ENCODE results near the gene SPDL1. TPM values are rescaled to one million over a fixed set of nuclear protein-coding genes. Genes with fewer than 3 reads are reported as not detected.

The SPDL1 gene
- total and polyA plus RNA-seq, 2 of the 4 experiments (the other 2 are of a cell fraction): 18.8 to 29.4 TPM

GRCh38 chr5:169626779-169627178, 43.2 kb downstream of the SPDL1 start:
- no peak overlapping the region for H3K23ac ChIP-seq (ENCODE audit: low read depth, low read length)
- no peaks in the 10 kb centered on the region; a peak in 1 of 4 replicates for H3K79me1 ChIP-seq (ENCODE audit: low read depth in 1 of 2, low read length in 2 of 2)
- H3K14ac ChIP-seq (replicated peaks; ENCODE audit: low read depth, low read length): 0 out of 2 replicates have a peak overlapping the region, but pooled peaks have one; percentile 70
- TF ChIP-seq MAZ (IDR thresholded peaks at IDR 0.05; ENCODE audit: borderline replicate concordance, low read depth, low read length) (no peak), NFE2L2 (IDR thresholded peaks at IDR 0.05; ENCODE audit: low read depth, low read length) (peak; percentile 52; the same call in 1 of the 2 replicates), MAFK (IDR thresholded peaks at IDR 0.05; ENCODE audit: low read depth, low read length) (peak; percentile 93), BHLHE40 (IDR thresholded peaks at IDR 0.05; ENCODE audit: low read depth, low read length) (peak; percentile 61; the same call in 1 of the 2 replicates), FOS (IDR thresholded peaks at IDR 0.05; ENCODE audit: low read depth, low read length) (peak; percentile 82)
- no peak overlapping the region for H3K56ac ChIP-seq (ENCODE audit: extremely low read depth, insufficient read depth, low read length)
- peaks cover 8% of the 10 kb centered on the region; the same call in 1 of the 2 replicates for H3K9me1 ChIP-seq (ENCODE audit: insufficient read depth, low read length)
- no TSS peak for BruUV-seq (replicated peaks)
- no peaks in the 10 kb centered on the region for H3K27me3 ChIP-seq (ENCODE audit: control insufficient read depth, insufficient read depth, low read length)
- H2AK9ac ChIP-seq (replicated peaks; ENCODE audit: low read depth, low read length, poor library complexity): no peak overlapping the region
- peak; percentile 95 for DNase-seq
- H3K9me3 ChIP-seq (ENCODE audit: control insufficient read depth, insufficient read depth, low read length): no peaks in the 10 kb centered on the region
- H3K4me3 ChIP-seq (ENCODE audit: insufficient read depth, low read depth, low read length): no peak overlapping the region
- ATAC-seq (ENCODE audit: low read depth): peak; percentile 81
- H3K18ac ChIP-seq (ENCODE audit: low read depth, low read length): peak overlapping the region; percentile 39; the same call in 1 of the 2 replicates
- H2BK120ac ChIP-seq (ENCODE audit: low read depth, low read length): peak overlapping the region; percentile 17; the same call in 1 of the 2 replicates
- peak overlapping the region; percentile 27; the same call in 1 of the 2 replicates for H2BK20ac ChIP-seq (ENCODE audit: low read depth, low read length)
- H2AK5ac ChIP-seq (ENCODE audit: low read depth, low read length): no peak overlapping the region
- WGBS, 2 experiments (ENCODE audit: extremely low coverage in 2 of 2, insufficient read length in 1 of 2): no CpG with 5 or more reads among the region's 1 CpG
- H4K20me1 ChIP-seq (ENCODE audit: insufficient read depth, low read length): no peaks in the 10 kb centered on the region
- peak overlapping the region; percentile 67 for H2BK5ac ChIP-seq (ENCODE audit: low read depth, low read length, poor library complexity, severe bottlenecking)
- ChIA-PET POLR2A (ENCODE audit: unreplicated experiment) (no interaction called here), CTCF (no interaction called here)
- no peak overlapping the region for H3K4ac ChIP-seq (ENCODE audit: low read depth, low read length)
- H2BK15ac ChIP-seq (ENCODE audit: low read depth, low read length): no peak overlapping the region
- no peak overlapping the region for H3K27ac ChIP-seq (ENCODE audit: insufficient read depth, low read length)
- H3K4me2 ChIP-seq (ENCODE audit: low read depth, low read length): no peak overlapping the region; the same call in 1 of the 2 replicates
- H2AFZ ChIP-seq (replicated peaks; ENCODE audit: low read length, poor library complexity): no peak overlapping the region
- no peak overlapping the region for H3K9ac ChIP-seq (ENCODE audit: low read depth, low read length)
- peaks cover 11% of the 10 kb centered on the region for H3K4me1 ChIP-seq (ENCODE audit: control insufficient read depth, insufficient read depth, low read length)
- H3K36me3 ChIP-seq (ENCODE audit: control insufficient read depth, insufficient read depth, low read length): no peaks in the 10 kb centered on the region
- no peak overlapping the region for H4K8ac ChIP-seq (ENCODE audit: low read depth in 2 of 2, low read length in 2 of 2)
- intact Hi-C loops (cut with micrococcal nuclease): no loop called here
- dilution Hi-C loops (cut with HindIII; ENCODE audit: low sequenced_read_pairs, unreplicated experiment): no loop called here
- H4K91ac ChIP-seq (ENCODE audit: insufficient read depth, low read depth, low read length): no peak overlapping the region
- H4K5ac ChIP-seq (ENCODE audit: low read depth, low read length): no peak overlapping the region
- in situ Hi-C loops (cut with MboI; ENCODE audit: low sequenced_read_pairs): no loop called here

Measured in IMR-90 (cell line).